Measurements from ENCODE around the gene RIMBP2.

The RIMBP2 gene

GRCh38 chr12:130523863-130524614 is 192.1 kb downstream of the RIMBP2 start:
- H4K20me1 ChIP-seq = peaks cover 11% of the 10 kb centered on the region; the same call in 1 of the 2 replicates
- H3K36me3 ChIP-seq = no peaks in the 10 kb centered on the region
- no peak overlapping the region for H3K4me2 ChIP-seq

DNA sequence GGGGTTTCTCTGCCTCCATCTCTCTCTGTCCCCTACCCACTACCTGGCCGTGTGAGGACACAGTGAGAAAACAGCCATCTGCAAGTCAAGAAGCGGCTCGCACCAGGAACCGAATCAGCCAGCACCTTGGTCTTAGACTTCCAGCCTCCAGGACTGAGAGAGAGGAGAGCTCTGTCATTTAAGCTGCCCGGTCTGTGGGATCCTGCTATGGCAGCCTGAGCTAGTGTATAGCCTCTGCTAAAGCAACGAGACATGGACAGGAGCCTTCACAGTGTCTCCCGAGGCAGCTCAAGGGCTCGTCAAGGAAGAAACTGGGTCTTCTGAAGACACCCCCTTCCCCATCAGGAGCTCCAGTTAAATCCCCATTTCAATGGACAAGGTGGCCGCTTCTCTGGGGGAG is 192.9 kb downstream of the RIMBP2 start:
- no peaks in the 10 kb centered on the region for H3K36me3 ChIP-seq
- peaks cover 8% of the 10 kb centered on the region for H3K4me1 ChIP-seq
- no peak overlapping the region for H3K4me3 ChIP-seq
- H3K9me3 ChIP-seq = no peaks in the 10 kb centered on the region
- no peak overlapping the region for H3K27ac ChIP-seq
- TF ChIP-seq Cebpa-rat (IDR thresholded peaks at IDR 0.05) = no peak
- no peak overlapping the region for H3K4me2 ChIP-seq
- no peaks in the 10 kb centered on the region for H3K27me3 ChIP-seq
- no peak overlapping the region for H3K9ac ChIP-seq
- H4K20me1 ChIP-seq = peaks cover 11% of the 10 kb centered on the region; the same call in 1 of the 2 replicates

More at GRCh38 chr12:130523863-130524614, 192.1 kb downstream of the RIMBP2 start:
- Histone ChIP-seq H3K4me1 (peaks cover 8% of the 10 kb centered on the region), H3K9me3 (no peaks in the 10 kb centered on the region), H3K27me3 (no peaks in the 10 kb centered on the region), H3K27ac (no peak overlapping the region), H3K9ac (no peak overlapping the region), H3K4me3 (no peak overlapping the region)
- TF ChIP-seq Cebpa-rat (IDR thresholded peaks at IDR 0.05) = no peak

DNA sequence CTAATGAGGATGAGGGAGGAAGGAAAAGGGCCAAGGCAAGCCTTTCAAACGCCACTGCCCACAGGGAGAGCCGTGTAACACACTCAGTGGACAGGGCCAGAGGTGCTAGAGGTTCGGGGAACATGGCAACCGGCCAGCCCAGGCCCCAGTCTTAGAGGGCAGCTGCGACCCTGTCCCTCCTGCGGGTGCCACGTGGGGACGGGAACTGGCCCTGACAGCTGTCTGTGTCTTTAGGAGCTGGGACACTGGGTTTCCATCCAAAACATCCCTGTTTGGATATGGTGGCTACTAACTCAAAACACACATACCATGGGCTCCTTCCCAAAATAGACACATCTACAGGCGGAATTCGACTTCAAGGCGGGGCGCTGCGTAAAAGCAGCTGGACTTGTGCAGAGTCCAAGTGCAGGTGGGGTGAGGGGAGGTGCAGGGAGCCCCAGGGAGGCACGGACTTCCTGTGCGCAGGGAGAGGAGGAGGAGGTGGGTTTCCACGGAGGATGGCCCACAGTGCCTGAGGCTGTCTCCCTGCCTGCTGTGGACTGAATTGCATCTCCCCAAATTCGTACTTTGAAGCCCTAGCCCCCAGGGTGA is 193.8 kb downstream of the RIMBP2 start:
- no peak overlapping the region for H3K9ac ChIP-seq
- no peaks in the 10 kb centered on the region for H3K27me3 ChIP-seq
- peaks cover 11% of the 10 kb centered on the region; the same call in 1 of the 2 replicates for H4K20me1 ChIP-seq
- H3K9me3 ChIP-seq = no peaks in the 10 kb centered on the region
- H3K4me3 ChIP-seq = no peak overlapping the region
- no peak overlapping the region for H3K4me2 ChIP-seq
- TF ChIP-seq Cebpa-rat (IDR thresholded peaks at IDR 0.05) = no peak
- H3K27ac ChIP-seq = no peak overlapping the region
- H3K4me1 ChIP-seq = peaks cover 8% of the 10 kb centered on the region
- H3K36me3 ChIP-seq = no peaks in the 10 kb centered on the region

GRCh38 chr12:130521375-130522124 is 194.5 kb downstream of the RIMBP2 start:
- peaks cover 8% of the 10 kb centered on the region for H3K4me1 ChIP-seq
- no peak overlapping the region for H3K9ac ChIP-seq
- no peak overlapping the region for H3K27ac ChIP-seq
- peaks cover 11% of the 10 kb centered on the region; the same call in 1 of the 2 replicates for H4K20me1 ChIP-seq
- H3K27me3 ChIP-seq = no peaks in the 10 kb centered on the region
- no peak for TF ChIP-seq Cebpa-rat (IDR thresholded peaks at IDR 0.05)
- peak overlapping the region; percentile 23 for H3K4me2 ChIP-seq
- no peak overlapping the region for H3K4me3 ChIP-seq
- no peaks in the 10 kb centered on the region for H3K36me3 ChIP-seq
- H3K9me3 ChIP-seq = no peaks in the 10 kb centered on the region

- 0 out of 2 replicates have a peak overlapping the region, but pooled peaks have one; percentile 23 for H3K4me2 ChIP-seq
- H3K27ac ChIP-seq = no peak overlapping the region
- no peaks in the 10 kb centered on the region for H3K9me3 ChIP-seq
- no peak overlapping the region for H3K4me3 ChIP-seq
- peaks cover 10% of the 10 kb centered on the region; the same call in 1 of the 2 replicates for H4K20me1 ChIP-seq
- no peak for TF ChIP-seq Cebpa-rat (IDR thresholded peaks at IDR 0.05)
- no peaks in the 10 kb centered on the region for H3K36me3 ChIP-seq
- H3K9ac ChIP-seq = no peak overlapping the region
- H3K4me1 ChIP-seq = peaks cover 8% of the 10 kb centered on the region
- H3K27me3 ChIP-seq = no peaks in the 10 kb centered on the region
Observed at GRCh38 chr12:130520784-130521183, 195.3 kb downstream of the RIMBP2 start.

DNA sequence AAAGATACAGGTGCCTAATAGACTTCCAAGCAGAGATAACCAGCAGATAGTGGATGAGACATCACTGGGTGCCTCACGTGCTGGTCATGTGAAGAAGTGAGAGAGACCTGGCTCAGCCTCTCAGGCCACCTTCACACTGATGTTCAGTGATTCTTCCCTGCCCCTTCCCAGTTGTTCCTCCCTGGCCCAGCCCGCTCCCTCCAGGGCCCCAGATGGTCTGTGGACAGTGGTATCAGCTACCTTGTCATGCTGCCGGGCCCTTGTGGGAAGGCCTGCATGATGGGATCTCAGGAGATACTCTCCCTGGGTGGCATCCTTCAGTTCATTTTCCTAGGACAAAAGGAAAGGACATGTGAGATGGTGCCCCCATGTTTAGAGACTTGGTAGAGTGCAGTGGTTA is 198.5 kb downstream of the RIMBP2 start:
- H3K27ac ChIP-seq = no peak overlapping the region
- no peaks in the 10 kb centered on the region for H3K27me3 ChIP-seq
- no peaks in the 10 kb centered on the region for H3K36me3 ChIP-seq
- no peak overlapping the region for H3K4me3 ChIP-seq
- no peak overlapping the region for H3K9ac ChIP-seq
- H3K9me3 ChIP-seq = no peaks in the 10 kb centered on the region
- H4K20me1 ChIP-seq = no peaks in the 10 kb centered on the region
- H3K4me2 ChIP-seq = no peak overlapping the region
- no peak for TF ChIP-seq Cebpa-rat (IDR thresholded peaks at IDR 0.05)
- peaks cover 8% of the 10 kb centered on the region for H3K4me1 ChIP-seq

- no peak overlapping the region for H3K27ac ChIP-seq
- H3K36me3 ChIP-seq = no peaks in the 10 kb centered on the region
- H3K9ac ChIP-seq = no peak overlapping the region
- no peaks in the 10 kb centered on the region for H3K4me1 ChIP-seq
- TF ChIP-seq Cebpa-rat (IDR thresholded peaks at IDR 0.05) = no peak
- no peak overlapping the region for H3K4me3 ChIP-seq
- H4K20me1 ChIP-seq = no peaks in the 10 kb centered on the region
- H3K27me3 ChIP-seq = no peaks in the 10 kb centered on the region
- H3K9me3 ChIP-seq = no peaks in the 10 kb centered on the region
- no peak overlapping the region for H3K4me2 ChIP-seq
Observed at GRCh38 chr12:130514149-130514551, 201.9 kb downstream of the RIMBP2 start.

DNA sequence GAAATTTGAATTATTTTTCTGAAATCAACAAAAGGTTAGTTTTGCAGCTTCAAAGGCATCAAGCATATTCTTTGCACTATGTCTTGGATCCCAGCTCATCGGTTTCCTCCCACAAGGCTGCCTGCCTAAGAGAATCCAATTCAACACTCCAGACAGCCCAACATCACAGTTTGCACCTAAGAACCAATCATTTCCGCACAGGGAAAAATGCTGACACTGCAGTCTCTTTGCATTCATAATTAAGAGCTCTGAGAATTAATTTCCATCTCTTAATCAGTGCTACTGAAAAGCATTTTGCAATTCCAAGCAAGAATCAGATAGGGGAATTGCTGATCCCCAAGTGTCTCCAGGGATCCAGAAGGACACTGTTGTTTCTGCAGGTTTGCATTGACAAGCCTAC is 202.5 kb downstream of the RIMBP2 start:
- no peak overlapping the region for H3K9ac ChIP-seq
- H3K27me3 ChIP-seq = no peaks in the 10 kb centered on the region
- no peaks in the 10 kb centered on the region for H4K20me1 ChIP-seq
- H3K4me3 ChIP-seq = no peak overlapping the region
- H3K4me2 ChIP-seq = no peak overlapping the region
- H3K36me3 ChIP-seq = no peaks in the 10 kb centered on the region
- no peaks in the 10 kb centered on the region for H3K4me1 ChIP-seq
- H3K27ac ChIP-seq = no peak overlapping the region
- no peak for TF ChIP-seq Cebpa-rat (IDR thresholded peaks at IDR 0.05)
- no peaks in the 10 kb centered on the region for H3K9me3 ChIP-seq

- Histone ChIP-seq H3K4me1 (no peaks in the 10 kb centered on the region), H3K27ac (no peak overlapping the region), H4K20me1 (no peaks in the 10 kb centered on the region), H3K27me3 (no peaks in the 10 kb centered on the region), H3K4me3 (no peak overlapping the region), H3K36me3 (no peaks in the 10 kb centered on the region), H3K9ac (no peak overlapping the region), H3K9me3 (no peaks in the 10 kb centered on the region), H3K4me2 (no peak overlapping the region)
- no peak for TF ChIP-seq Cebpa-rat (IDR thresholded peaks at IDR 0.05)
Observed at GRCh38 chr12:130511285-130511684, 204.8 kb downstream of the RIMBP2 start.

- H3K36me3 ChIP-seq = no peaks in the 10 kb centered on the region
- no peak overlapping the region for H3K4me3 ChIP-seq
Observed at GRCh38 chr12:130509454-130509853, 206.6 kb downstream of the RIMBP2 start.

More at GRCh38 chr12:130509454-130509853, 206.6 kb downstream of the RIMBP2 start:
- Histone ChIP-seq H3K27me3 (no peaks in the 10 kb centered on the region), H3K9me3 (no peaks in the 10 kb centered on the region), H3K9ac (no peak overlapping the region), H3K4me1 (no peaks in the 10 kb centered on the region), H3K4me2 (no peak overlapping the region), H3K27ac (no peak overlapping the region), H4K20me1 (no peaks in the 10 kb centered on the region)
- TF ChIP-seq Cebpa-rat (IDR thresholded peaks at IDR 0.05) = no peak

All from BLaER1 (cell line).